ENCODE data around the gene AK9.

Gene AK9

DNA sequence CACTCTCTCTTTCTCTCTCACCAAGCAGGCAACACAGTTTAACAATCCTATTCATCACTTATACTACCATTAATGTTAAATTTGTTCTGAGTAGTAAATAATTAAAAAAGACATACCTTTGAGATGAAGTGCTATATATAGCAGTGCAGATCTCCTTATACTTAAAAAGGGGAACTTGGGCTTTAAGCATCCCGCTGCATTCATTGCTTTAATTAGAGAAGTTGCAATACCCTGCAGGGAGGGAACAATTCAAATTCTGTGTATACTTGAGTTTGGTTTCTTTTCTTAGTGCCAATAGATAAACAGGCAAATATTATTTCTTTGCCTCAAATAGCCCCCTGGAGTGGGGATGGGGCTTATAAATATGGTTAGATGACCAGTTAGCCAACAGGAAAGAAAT lies 197.1 kb downstream of the AK9 start:
- no peak for TF ChIP-seq GATA2 (IDR thresholded peaks at IDR 0.05; ENCODE audit: low read depth, low read length)
- TF ChIP-seq GATA3 (IDR thresholded peaks at IDR 0.05; ENCODE audit: low read depth, low read length), result no peak

- TF ChIP-seq GATA3 (IDR thresholded peaks at IDR 0.05; ENCODE audit: low read depth, low read length) (no peak), GATA2 (IDR thresholded peaks at IDR 0.05; ENCODE audit: low read depth, low read length) (no peak)
Observed at GRCh38 chr6:109491207-109491938, 199.6 kb downstream of the AK9 start.

GRCh38 chr6:109490713-109491112 lies 200.3 kb downstream of the AK9 start:
- TF ChIP-seq GATA2 (IDR thresholded peaks at IDR 0.05; ENCODE audit: low read depth, low read length), result no peak
- TF ChIP-seq GATA3 (IDR thresholded peaks at IDR 0.05; ENCODE audit: low read depth, low read length), result no peak

GRCh38 chr6:109488001-109488400 lies 203.0 kb downstream of the AK9 start:
- TF ChIP-seq GATA3 (IDR thresholded peaks at IDR 0.05; ENCODE audit: low read depth, low read length), result no peak
- no peak for TF ChIP-seq GATA2 (IDR thresholded peaks at IDR 0.05; ENCODE audit: low read depth, low read length)

- TF ChIP-seq GATA3 (IDR thresholded peaks at IDR 0.05; ENCODE audit: low read depth, low read length) (no peak), GATA2 (IDR thresholded peaks at IDR 0.05; ENCODE audit: low read depth, low read length) (no peak)
Observed at GRCh38 chr6:109486068-109486467, 204.9 kb downstream of the AK9 start.

- TF ChIP-seq GATA3 (IDR thresholded peaks at IDR 0.05; ENCODE audit: low read depth, low read length) (no peak), GATA2 (IDR thresholded peaks at IDR 0.05; ENCODE audit: low read depth, low read length) (no peak)
Observed at GRCh38 chr6:109485266-109485935, 205.6 kb downstream of the AK9 start.

DNA sequence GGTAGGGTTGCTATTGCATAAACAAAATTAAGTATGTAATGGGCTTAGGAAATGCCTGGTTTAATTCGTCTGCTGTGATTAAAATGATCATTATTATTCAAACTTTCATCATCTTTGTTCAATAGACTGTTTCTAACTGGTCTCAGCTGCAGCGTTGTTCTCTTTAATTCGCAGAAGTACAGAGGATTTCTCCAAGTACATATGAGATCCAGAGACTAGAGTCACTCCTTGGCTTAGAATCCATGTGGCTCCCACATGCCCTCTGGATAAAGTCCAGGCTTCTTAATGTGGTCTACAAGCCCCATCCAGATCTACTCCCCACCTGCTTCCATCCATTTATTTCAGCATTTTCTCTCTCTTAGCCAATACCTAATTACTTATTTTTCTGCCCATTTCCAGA lies 206.9 kb downstream of the AK9 start:
- no peak for TF ChIP-seq GATA3 (IDR thresholded peaks at IDR 0.05; ENCODE audit: low read depth, low read length)
- no peak for TF ChIP-seq GATA2 (IDR thresholded peaks at IDR 0.05; ENCODE audit: low read depth, low read length)

DNA sequence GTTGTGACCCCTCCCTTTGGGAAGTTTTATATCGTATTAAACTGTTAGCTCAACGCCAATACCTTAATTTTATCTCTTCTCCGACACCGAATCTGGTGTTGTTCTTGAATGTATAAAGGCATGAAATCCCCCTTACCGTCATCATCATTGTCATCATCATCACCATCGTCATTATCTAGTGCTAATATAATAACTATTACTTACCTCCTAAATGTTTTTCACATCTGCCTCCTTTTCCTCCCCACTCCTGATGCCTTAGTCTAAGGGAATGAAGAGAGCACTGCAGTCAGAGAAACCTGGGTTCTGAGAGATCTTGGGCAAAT lies 207.3 kb downstream of the AK9 start:
- TF ChIP-seq GATA2 (IDR thresholded peaks at IDR 0.05; ENCODE audit: low read depth, low read length) (no peak), GATA3 (IDR thresholded peaks at IDR 0.05; ENCODE audit: low read depth, low read length) (no peak)

GRCh38 chr6:109482905-109483734 lies 207.9 kb downstream of the AK9 start, which contains the start of gene ZBTB24:
Gene ZBTB24 (minus strand): TSS chr6:109483219. CDS start chr6:109482026, 1,193 bp downstream.
- no peak for TF ChIP-seq GATA3 (IDR thresholded peaks at IDR 0.05; ENCODE audit: low read depth, low read length)
- TF ChIP-seq GATA2 (IDR thresholded peaks at IDR 0.05; ENCODE audit: low read depth, low read length), result no peak

GRCh38 chr6:109480993-109481480 lies 210.0 kb downstream of the AK9 start:
- TF ChIP-seq GATA3 (IDR thresholded peaks at IDR 0.05; ENCODE audit: low read depth, low read length) (no peak), GATA2 (IDR thresholded peaks at IDR 0.05; ENCODE audit: low read depth, low read length) (no peak)

- no peak for TF ChIP-seq GATA2 (IDR thresholded peaks at IDR 0.05; ENCODE audit: low read depth, low read length)
- no peak for TF ChIP-seq GATA3 (IDR thresholded peaks at IDR 0.05; ENCODE audit: low read depth, low read length)
Observed at GRCh38 chr6:109478841-109479624, 212.0 kb downstream of the AK9 start.

GRCh38 chr6:109478222-109478805 lies 212.7 kb downstream of the AK9 start:
- TF ChIP-seq GATA2 (IDR thresholded peaks at IDR 0.05; ENCODE audit: low read depth, low read length), result no peak
- TF ChIP-seq GATA3 (IDR thresholded peaks at IDR 0.05; ENCODE audit: low read depth, low read length), result no peak

GRCh38 chr6:109477725-109478124 lies 213.3 kb downstream of the AK9 start:
- TF ChIP-seq GATA2 (IDR thresholded peaks at IDR 0.05; ENCODE audit: low read depth, low read length) (no peak), GATA3 (IDR thresholded peaks at IDR 0.05; ENCODE audit: low read depth, low read length) (no peak)
